Gastrocnemius medialis (tissue), 4 donors: ENCODE measurements around the gene PDGFC.

Experiments
- CTCF ChIP-seq, 5 experiments: fragments of 450-650 bp in 3 of 5; fragments of 200-600 bp in 2 of 5; sonication (generic) in 2 of 5; IDR thresholded peaks in 4 of 5; conservative IDR thresholded peaks in 1 of 5; 1 replicate in 4 of 5; 2 replicates in 1 of 5; pipeline ENCODE4 v1.5.1; 2016 to 2019; ENCODE audit warnings: antibody characterized with exemption in 5 of 5, mild to moderate bottlenecking in 3 of 5, moderate library complexity in 3 of 5
- POLR2A ChIP-seq, 2 donors: fragments of 450-650 bp; IDR thresholded peaks; one replicate each; pipeline ENCODE4 v1.6.1; 2017; ENCODE audit warnings: antibody characterized with exemption in 2 of 2, mild to moderate bottlenecking in 2 of 2, moderate library complexity in 2 of 2

GRCh38 chr4:156771171-156771837 is 200.3 kb downstream of the PDGFC start:
- TF ChIP-seq POLR2A (IDR thresholded peaks at IDR 0.05) (no peak), CTCF (IDR thresholded peaks at IDR 0.05 in 4 of 5, conservative IDR thresholded peaks at IDR 0.05 in 1 of 5) (no peak)
